ENCODE measurements around the gene PHLPP2.

Gene PHLPP2

DNA sequence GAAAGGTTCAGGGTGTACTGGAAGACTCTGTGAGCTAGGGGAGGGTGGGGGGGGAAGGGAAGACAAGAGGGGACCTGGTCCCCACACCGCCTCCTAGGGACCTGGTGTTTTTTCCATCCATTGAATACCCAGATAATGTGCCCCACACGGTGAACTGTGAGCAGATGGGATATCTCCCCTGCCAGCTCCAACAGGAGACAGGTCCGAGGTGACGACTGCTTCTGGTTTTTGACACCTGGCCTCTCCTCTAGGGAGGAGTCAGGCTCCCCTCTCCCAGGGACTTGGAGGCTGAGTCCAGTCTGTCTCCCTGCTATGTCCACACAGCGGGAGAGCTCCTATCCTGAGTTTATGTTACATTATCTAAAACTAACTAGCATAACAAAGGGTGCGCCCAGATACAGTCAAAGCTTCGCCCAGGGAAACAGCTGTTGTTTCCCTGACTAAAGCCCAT, 96.7 kb downstream of the PHLPP2 start:
- DNase-seq (ENCODE audit: low read depth), result no peak
- no peak overlapping the region for H3K4me3 ChIP-seq (ENCODE audit: low read length)
- no peak for TF ChIP-seq CTCF (IDR thresholded peaks at IDR 0.05; ENCODE audit: insufficient read depth, low read depth, low read length, missing control alignments)

DNA sequence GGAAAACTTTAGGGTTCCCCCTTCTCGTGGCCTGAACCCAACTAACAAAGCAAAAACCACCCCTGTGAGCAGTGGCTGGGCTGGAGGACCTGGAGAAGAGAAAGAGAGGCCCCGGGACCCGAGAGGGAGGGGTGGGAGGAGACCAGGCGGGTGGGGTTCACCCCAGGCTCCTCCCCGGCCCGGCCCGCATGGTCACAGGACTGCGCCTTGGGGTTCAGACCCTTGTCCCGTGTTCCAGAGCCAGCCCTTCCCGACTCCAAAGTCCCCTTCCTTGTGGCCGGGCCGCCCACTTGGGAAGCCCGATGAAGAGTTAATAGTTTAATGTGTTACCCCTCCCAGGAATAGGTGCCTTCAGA, 97.7 kb downstream of the PHLPP2 start:
- DNase-seq (ENCODE audit: low read depth), result peak; percentile 56
- TF ChIP-seq CTCF (IDR thresholded peaks at IDR 0.05; ENCODE audit: insufficient read depth, low read depth, low read length, missing control alignments), result no peak
- peak overlapping the region; percentile 77 for H3K4me3 ChIP-seq (ENCODE audit: low read length)

GRCh38 chr16:71626018-71626857, 98.3 kb downstream of the PHLPP2 start, which contains the start of gene MARVELD3:
Gene MARVELD3 (plus strand): TSS chr16:71626184. CDS start chr16:71626230, 46 bp downstream.
- peak within 1 kb of the TSS; percentile 77 for H3K4me3 ChIP-seq (ENCODE audit: low read length)
- DNase-seq (ENCODE audit: low read depth), result peak; percentile 79

GRCh38 chr16:71625113-71625850, 99.2 kb downstream of the PHLPP2 start:
- no peak overlapping the region for H3K4me3 ChIP-seq (ENCODE audit: low read length)
- TF ChIP-seq CTCF (IDR thresholded peaks at IDR 0.05; ENCODE audit: insufficient read depth, low read depth, low read length, missing control alignments), result no peak
- DNase-seq (ENCODE audit: low read depth), result no peak

More at GRCh38 chr16:71626018-71626857, 98.3 kb downstream of the PHLPP2 start, which contains the start of gene MARVELD3:
- TF ChIP-seq CTCF (IDR thresholded peaks at IDR 0.05; ENCODE audit: insufficient read depth, low read depth, low read length, missing control alignments), result no peak

GRCh38 chr16:71623597-71623996, 100.9 kb downstream of the PHLPP2 start:
- no peak overlapping the region for H3K4me3 ChIP-seq (ENCODE audit: low read length)
- no peak for TF ChIP-seq CTCF (IDR thresholded peaks at IDR 0.05; ENCODE audit: insufficient read depth, low read depth, low read length, missing control alignments)
- DNase-seq (ENCODE audit: low read depth), result no peak

GRCh38 chr16:71622088-71622487, 102.4 kb downstream of the PHLPP2 start:
- TF ChIP-seq CTCF (IDR thresholded peaks at IDR 0.05; ENCODE audit: insufficient read depth, low read depth, low read length, missing control alignments), result no peak
- no peak for DNase-seq (ENCODE audit: low read depth)
- H3K4me3 ChIP-seq (ENCODE audit: low read length), result no peak overlapping the region
